Activated naive CD4-positive, alpha-beta T cell treated with anti-CD3 and anti-CD28 coated beads, Interleukin-2, amount 50 U/mL, for 16 hours (primary cell): ENCODE data around the gene HDGFL2.
"Not testable (repeated sequence)": the region's sequence is repeated elsewhere in the genome, so short reads cannot be mapped to it uniquely, and the experiment has no call there.

Experiments
- DNase-seq: peaks from one replicate; pipeline ENCODE4 v3.0.0-alpha.2; 2020

The HDGFL2 gene

DNA sequence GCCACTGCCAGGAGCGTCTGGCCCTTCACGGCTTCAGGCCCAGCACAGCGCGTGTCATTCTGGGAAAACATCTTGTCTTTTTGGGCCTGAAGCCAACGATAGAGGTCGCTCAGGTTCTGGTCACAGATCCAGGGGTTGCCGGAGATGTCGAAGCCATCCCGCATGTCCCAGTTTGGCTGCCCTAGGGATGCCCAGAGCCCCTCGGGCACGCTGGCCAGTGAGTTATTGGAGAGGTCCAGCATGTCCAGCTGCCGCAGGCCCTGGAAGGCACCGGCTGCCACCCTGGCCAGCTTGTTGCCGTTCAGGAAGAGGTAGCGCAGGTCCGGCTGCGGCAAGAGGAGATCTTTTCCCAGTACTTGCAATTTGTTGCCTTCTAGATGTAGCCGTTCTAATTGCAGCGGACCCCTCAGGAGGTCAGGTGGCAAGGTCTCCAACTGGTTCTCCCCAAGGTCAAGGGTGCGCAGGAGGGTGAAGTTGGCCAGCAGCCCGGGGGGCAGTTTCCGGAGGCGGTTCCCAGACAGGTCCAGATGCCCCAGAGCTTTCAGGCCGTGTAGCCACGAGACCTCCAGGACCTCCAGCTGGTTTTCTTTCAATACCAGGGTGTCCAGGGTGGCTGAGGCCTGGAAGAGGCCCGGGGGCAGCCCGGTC, 66.0 kb downstream of the HDGFL2 start:
- DNase-seq = no peak

GRCh38 chr19:4538601-4538954, 66.5 kb downstream of the HDGFL2 start:
- DNase-seq = no peak

- DNase-seq = no peak
Observed at GRCh38 chr19:4539169-4539692, 67.1 kb downstream of the HDGFL2 start.

DNA sequence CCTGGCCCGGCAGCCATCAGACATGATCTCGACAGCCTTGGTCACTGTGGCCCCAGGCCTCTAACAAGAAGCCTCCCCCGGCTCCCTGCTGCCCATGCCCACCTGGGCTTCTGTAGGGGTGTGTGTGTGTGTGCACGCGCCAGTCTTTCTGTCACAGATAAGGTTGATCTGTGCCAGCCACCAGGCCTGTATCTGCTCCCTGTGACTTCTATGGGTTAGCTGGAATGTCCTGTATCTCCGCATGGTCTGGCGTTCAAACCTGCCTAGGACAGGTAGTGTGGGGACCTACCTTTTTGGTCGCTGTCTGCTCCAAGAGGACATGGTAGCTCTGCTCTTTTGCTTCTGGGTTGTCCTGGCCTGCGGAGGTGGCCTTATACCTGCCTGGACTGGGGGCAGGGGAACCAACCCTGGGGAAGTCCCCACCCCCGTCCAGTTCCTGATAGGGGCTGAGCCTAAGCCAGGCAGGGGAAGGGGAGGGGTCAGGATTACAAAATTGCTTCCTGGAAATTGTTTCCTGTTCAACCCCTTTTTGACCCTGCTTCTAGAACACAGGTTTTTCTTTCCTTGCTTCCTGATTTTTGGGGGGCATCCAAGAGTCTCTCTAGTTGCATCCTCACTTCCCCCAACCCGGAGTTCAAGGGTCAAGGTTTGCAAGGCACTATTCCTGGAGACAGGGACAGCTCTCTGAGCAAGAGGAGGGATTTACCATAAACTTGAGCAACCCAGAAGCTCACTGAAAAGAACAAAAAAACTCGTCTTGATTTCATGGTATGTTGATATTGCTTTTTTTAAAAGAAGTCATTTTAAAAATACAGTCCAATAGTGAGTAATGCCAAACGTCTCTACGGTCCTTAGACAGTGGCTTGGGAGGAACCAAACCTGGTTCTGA, 67.8 kb downstream of the HDGFL2 start, which contains the start of gene LRG1:
LRG1 (minus strand) TSS at position 344 of the 889 bp plus-strand sequence; CDS start at position 321, 23 bp downstream.
- DNase-seq = no peak

DNA sequence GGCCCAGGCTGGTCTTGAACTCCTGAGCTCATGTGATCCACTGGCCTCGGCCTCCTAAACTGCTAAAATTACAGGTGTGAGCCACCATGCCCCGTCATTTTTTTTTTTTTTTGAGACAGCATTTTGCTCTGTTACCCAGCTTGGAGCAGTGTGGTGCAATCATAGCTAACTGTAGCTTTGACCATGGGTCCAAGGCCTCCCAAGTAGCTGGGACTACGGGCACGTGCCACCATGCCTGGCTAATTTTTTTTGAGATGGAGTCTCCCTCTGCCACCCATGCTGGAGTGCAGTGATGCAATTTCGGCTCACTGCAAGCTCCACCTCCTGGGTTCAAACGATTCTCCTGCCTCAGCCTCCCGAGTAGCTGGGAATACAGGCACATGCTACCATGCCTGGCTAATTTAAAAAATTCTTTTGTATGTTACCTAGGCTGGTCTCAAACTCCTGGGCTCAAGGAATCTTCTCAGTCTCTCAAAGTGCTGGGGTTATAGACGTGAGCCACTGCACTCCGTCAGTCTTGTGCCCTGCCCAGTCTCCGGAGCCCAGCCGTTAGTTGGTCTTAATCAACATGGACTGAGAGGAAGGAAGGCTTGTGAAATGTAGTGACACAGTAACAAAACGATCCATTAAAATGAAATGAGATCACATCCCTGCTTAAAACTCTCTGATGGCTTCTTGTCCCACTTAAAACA, 69.2 kb downstream of the HDGFL2 start:
- no peak for DNase-seq

DNA sequence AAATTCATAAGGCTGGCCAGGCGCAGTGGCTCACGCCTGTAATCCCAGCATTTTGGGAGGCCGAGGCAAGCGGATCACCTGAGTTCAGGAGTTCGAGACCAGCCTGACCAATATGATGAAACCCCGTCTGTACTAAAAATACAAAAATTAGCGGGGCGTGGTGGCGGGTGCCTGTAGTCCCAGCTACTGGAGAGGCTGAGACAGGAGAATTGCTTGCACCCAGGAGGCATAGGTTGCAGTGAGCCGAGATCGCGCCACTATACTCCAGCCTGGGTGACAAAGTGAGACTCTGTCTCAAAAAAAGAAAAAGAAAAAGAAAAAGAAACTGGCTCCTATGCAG, 69.7 kb downstream of the HDGFL2 start:
- not testable (repeated sequence) for DNase-seq

DNA sequence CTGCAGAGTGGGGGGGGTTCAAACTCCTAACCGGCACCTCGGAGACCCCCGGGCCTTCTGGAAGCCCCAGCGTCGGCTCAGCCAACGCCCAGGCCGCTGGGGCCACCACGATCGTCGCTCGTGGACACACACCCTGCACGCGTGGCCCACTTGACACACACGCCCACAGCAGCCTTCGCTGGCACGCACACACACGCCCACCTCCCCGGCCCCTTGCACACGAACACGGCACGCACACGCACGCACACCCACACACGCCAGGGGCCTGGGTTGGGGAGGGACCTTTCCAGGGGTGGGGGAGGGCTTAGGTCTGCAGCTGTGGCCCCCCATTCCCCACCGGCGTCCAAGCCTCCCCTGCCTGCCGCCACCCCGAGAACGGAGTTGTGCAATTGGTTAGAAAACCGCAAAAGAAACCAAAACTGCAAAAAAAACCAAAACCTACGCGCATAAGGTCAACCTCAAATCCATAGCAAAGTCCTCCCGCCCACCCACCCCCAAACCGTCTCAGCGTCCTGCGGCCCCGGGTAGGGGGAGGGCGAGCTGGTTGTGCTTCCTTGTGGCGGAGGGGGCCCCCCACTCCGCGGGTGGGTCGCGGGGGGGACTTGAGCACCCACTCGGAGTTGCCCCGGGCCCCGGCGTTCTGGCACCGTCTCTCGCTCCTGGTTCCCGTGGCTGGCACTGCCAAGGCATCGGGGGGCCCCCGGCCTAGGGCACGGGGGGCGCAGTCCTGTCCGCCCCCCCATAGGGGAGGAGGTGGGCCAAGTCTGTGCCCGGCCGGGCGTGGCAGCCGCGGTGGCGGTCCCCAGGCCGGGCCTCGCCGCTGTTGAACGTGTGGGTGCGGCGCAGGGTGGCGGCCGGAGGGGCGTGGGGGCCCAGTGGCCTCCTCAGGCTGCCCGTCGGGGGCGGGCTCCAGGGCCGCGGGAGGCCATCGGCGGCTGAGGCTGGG, 71.1 kb downstream of the HDGFL2 start:
- DNase-seq = no peak

DNA sequence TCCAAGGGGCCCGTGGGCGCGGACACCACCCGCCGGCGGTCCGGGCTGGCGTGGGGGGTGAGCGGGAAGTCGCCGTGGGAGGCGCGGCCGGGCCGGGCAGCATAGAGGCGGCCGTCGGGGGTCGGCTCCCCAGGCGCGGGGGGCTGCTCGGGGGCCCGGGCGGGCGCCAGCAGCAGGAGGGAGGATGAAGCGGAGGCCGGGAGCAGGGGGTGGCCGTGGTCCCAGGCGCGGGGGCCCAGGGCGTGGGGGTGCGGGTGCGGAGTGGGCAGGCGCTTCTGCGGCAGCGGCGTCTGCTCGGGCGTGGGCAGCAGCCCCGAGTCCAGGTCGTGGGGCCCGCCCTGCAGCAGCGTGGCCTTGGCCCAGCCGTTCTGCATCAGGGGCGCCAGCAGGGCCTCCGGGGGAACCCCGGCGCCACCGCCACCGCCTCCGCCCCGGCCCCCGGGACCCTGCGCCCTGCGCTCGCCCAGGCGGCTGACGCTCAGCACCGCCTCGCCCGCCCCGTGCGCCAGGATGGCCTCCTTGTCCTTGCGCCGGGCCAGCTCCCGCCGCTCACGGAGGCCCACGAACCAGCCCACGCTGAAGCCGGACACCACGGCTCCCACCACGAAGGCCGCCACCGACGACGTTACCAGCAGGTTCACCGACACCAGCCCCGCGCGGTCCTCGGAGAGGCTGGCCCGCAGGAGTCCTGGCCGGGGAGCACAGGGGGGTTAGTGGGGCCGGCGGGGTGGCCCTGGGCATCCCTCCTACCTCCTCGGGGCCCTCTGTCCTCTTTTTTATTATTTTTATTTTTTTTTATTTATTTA, 71.9 kb downstream of the HDGFL2 start:
- no peak for DNase-seq

GRCh38 chr19:4547303-4548237, 75.5 kb downstream of the HDGFL2 start:
- DNase-seq = no peak

GRCh38 chr19:4548238-4548584, 76.1 kb downstream of the HDGFL2 start:
- no peak for DNase-seq

- no peak for DNase-seq
Observed at GRCh38 chr19:4550018-4550417, 77.9 kb downstream of the HDGFL2 start.

DNA sequence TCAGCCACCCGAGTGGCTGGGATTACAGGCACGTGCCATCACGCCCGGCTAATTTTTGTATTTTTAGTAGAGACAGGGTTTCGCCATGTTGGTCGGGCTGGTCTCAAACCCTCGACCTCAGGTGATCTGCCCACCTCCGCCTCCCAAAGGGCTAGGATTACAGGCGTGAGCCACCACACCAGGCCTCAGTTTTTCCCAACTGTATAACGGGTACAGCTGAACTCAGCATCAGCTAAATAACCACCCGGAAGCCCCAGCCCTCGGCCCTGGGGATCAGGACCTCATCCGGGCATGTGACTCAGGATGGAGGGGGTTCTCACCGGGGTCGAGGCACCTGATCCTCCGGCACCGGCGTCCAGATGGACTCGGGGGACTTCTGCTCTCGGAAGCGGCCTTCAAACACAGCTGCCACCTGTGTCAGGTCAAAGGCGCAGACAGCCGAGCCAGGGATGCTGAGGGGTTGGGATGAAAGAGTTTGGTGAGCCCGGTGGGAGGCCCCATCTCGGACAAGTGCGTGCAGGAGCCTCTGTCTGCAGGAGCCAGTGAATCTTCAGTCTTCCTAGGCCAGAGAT, 78.5 kb downstream of the HDGFL2 start:
- no peak for DNase-seq
